ENCODE results near the gene ZC3H4.

Gene ZC3H4

DNA sequence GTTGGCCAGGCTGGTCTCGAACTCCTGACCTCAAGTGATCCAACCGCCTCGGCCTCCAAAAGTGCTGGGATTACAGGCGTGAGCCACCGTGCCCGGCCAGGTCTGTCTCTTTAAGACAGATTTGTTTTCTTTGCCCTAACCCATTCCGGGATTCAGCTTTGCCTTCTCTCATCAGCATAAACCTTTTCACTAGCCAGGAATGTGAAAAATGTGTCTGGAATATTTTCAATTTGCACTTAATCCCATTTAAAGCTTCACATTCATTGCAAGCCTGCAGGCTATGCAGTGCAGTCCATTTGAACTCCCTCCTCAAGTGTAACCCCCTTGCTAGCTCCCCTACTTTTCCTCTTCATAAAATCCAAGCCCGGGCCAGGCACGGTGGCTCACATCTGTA, 64.3 kb downstream of the ZC3H4 start:
- no peak for DNase-seq (ENCODE audit: low read depth, low spot score)

DNA sequence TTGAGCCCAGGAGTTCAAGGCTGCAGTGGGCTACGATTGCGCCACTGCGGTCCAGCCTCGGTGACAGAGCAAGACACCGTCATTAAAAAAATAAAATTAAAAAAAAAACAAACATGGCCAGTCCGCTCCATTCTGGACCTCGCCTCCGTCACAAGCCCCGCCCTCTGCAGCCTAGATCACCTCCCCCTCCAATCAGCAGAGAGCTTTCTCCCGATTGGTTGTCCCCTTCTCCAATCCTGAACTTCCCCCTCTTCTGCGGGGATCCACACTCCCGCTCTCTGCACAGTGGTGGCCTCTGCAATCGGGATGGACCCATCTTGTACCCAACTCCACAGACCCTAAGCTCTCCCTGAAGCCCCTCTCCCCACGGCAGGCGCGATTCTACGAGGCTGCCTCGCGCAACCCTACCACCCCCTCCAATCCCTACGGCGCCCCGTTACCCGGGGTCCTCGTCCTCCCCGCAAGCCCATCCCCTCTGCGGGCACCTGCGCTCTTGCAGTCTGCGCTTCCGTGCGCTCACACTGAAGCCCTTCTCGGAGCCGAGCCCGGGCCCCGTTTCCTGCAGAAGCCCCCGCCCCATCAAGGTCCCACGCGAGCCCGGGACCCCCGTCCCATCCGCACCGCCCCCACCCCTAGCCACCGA, 65.7 kb downstream of the ZC3H4 start:
- DNase-seq (ENCODE audit: low read depth, low spot score), result peak; percentile 67

DNA sequence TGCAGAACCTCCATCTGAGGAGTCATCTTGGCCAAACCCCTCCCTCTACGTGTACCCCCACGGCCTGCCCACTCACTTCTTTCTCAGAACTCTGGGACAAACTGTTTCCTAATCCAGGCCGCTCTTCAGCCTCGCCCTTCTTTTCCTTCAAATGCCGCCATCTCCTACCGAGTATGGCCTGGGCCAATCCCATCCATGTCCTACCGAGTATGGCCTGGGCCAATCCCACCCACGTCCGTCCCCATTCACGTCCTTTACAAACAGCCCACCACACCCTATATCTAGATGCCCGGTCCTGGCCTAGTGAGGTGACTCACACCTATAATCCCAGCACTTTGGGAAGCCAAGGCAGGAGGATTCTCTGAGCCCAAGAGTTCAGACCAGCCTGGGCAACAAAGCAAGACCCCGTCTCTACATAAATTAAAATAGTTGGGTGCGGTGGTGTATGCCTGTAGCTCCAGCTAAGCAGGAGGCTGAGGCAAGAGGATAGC, 66.3 kb downstream of the ZC3H4 start:
- no peak for DNase-seq (ENCODE audit: low read depth, low spot score)

GRCh38 chr19:47045867-47046470, 67.6 kb downstream of the ZC3H4 start:
- no peak for DNase-seq (ENCODE audit: low read depth, low spot score)

DNA sequence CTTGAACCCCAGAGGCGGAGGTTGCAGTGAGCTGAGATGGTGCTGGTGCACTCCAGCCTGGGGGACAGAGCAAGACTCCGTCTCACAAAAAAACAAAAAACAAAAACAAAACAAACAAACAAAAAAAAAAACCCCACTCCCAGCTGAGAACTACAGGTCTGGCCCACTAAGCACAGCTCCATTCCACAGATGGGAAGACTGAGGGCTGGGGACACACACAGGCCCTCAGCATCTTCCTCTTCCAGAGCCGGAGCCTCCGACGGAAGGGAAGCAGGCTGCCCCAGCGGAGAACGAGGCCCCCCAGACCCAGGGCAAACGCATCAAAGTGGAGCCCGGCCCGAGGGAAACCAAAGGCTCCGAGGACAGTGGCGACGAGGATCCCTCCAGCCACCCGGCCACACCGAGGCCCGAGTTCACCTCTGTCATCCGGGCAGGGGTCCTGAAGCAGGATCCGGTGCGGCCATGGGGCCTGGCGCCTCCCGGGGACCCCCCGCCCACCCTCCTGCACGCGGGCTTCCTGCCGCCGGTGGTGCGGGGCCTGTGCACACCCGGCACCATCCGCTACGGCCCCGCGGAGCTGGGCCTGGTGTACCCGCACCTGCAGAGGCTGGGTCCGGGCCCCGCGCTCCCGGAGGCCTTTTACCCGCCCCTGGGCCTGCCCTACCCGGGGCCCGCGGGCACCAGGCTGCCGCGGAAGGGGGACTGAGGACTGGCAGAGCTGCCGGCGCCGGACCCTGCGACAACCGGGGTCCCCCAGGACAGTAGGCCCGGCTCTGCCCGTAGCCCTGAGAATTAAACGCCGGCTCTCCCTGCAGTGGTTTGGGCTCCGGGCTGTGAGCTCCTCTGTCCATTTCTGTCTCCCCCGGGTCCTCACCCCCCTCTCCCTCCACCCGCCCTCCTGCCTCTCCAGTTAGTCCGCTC, 68.4 kb downstream of the ZC3H4 start:
- DNase-seq (ENCODE audit: low read depth, low spot score), result no peak

GRCh38 chr19:47040869-47041268, 72.7 kb downstream of the ZC3H4 start:
- DNase-seq (ENCODE audit: low read depth, low spot score), result no peak

DNA sequence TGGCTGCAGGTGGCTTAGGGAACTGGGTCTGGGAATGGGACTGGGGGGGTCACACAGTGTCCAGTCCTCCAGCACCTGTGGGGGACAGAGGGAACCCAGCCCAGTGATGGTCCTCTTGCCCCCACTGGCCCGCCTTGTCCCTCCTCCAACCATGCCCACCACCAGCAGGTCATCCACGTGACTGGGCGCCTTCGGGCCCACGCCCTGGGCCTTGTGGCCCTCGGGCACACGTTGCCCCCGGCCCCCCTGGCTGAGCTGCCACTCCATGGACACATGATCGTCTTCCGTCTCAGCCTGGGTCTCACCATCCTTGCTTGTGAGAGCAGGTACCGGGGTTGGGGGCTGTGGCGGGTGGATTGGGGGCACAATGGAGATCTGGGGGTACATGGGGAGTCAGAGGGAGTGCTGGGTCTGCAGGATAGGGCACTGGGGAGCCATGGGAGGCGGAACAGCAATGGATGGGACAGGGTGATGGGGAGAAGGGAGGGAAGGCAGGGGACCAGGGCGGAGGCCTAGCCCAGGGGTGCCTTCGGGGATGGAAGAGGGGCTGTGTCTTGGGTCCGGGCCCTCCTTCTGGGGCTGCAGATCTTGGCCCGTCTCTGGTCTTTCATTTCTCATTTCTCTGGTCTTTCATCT, 74.2 kb downstream of the ZC3H4 start:
- no peak for DNase-seq (ENCODE audit: low read depth, low spot score)

DNA sequence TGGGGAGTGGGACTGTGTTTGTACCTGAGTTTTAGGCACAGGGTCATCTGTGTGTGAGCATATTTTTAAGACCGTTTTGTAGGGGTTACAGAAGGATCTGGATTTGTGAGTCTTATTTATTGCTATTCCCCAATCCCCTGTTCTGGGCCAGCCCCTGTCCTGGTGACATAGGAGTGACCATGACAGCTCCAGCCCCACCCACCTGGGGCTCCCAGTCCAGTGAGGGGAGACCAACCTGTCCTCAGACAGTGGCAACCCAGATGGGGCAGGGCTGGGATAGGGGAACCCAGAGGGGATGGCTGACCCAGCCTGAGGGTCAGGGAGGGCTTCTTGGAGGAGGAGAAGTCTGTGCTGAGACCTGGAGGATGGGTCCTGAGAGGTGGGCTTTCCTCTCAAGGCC, 75.8 kb downstream of the ZC3H4 start:
- DNase-seq (ENCODE audit: low read depth, low spot score), result no peak

DNA sequence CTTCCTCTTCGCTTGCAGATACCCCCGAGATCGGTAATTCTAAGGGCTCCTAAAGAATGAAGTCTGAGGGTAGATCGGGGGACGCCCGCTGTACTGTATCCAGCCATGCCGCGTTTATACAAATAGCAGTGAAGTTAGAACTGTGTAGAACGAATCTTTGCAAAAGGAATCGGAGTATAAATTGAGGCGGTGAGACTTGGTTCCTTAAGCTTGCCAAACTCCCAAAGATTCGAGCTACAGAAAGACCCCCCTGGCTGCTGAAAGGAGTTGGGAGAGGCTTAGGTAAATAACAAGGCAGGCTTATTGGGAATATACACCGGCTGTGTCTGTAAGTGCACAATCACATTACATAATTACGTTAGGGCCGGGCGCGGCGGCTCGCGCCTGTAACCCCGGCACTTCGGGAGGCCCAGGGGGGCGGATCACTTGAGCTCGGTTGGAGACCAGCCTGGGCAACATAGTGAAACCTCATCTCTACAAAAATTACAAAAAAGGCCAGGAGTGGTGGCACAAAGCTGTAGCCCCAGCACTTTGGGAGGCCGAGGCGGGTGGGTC, 77.4 kb downstream of the ZC3H4 start:
- no peak for DNase-seq (ENCODE audit: low read depth, low spot score)

DNA sequence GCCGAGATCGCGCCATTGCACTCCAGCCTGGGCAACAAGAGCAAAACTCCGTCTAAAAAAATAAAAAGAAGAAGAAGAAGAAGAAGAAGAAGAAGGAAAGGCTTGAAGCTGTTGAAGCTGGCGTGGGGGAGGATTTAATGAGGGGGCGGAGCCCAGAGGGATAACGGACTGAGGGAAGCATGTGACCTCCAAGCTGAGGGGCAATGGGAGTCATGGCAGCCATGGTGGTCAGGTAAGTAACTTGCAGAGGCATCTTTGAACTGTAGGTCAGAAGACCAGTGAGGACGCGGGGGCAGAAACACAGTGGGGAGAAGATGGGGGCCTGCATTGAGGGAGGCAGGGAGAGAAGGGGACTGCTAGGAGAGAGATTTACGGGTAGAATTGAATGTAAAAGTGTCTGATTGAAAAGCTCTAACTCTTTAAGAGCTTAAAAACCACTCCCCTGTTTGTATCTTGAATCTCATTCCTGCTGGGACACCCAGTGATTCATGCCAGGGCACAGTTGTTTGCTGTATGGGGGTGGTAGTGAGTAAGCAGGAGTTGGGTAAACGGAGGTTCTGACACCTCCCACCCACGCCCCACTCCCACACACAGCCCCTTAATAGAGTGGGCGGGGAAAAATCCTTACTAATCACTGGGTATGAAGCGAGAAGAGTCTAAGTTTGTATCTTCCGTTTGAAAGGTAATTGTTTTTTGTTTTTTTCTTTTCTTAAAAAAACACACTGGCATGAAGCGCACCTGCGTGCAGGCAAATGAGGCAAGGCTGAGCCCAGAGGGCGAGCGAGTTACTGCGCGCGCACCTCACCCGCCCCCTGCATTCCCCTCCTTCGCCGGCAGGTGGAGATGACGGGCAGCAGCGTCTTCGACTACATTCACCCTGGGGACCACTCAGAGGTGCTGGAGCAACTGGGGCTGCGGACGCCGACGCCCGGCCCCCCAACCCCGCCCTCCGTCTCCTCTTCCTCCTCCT, 78.2 kb downstream of the ZC3H4 start:
- no peak for DNase-seq (ENCODE audit: low read depth, low spot score)

- no peak for DNase-seq (ENCODE audit: low read depth, low spot score)
These were observed 81.3 kb downstream of the ZC3H4 start for GRCh38 chr19:47032171-47032811.

DNA sequence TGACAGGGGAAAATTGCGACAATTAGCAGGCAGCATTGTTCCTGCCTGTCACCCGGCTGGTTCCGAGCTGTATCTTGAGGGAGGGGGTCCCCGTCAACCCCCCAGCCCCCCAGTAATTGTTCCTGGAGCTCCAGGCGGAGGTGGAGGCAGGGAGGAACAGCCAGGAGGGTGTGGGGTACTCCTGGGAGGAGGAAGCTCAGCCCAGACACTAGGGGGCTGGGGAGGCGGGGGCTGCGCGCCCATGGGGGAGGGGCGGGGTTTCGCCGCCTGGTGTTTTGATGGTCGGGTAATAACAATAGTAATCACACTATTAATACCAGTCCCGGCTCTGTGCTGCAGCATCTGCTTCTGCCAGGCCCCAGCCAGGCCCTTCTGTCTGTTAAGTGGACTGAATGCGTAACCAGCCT, 85.4 kb downstream of the ZC3H4 start:
- DNase-seq (ENCODE audit: low read depth, low spot score), result no peak

- no peak for DNase-seq (ENCODE audit: low read depth, low spot score)
These were observed 85.9 kb downstream of the ZC3H4 start for GRCh38 chr19:47027586-47028088.

- no peak for DNase-seq (ENCODE audit: low read depth, low spot score)
These were observed 86.7 kb downstream of the ZC3H4 start for GRCh38 chr19:47026889-47027288.

GRCh38 chr19:47026156-47026555, 87.4 kb downstream of the ZC3H4 start:
- no peak for DNase-seq (ENCODE audit: low read depth, low spot score)

- DNase-seq (ENCODE audit: low read depth, low spot score), result no peak
These were observed 89.1 kb downstream of the ZC3H4 start for GRCh38 chr19:47024502-47024901.

GRCh38 chr19:47023448-47023794, 90.2 kb downstream of the ZC3H4 start:
- DNase-seq (ENCODE audit: low read depth, low spot score), result no peak

DNA sequence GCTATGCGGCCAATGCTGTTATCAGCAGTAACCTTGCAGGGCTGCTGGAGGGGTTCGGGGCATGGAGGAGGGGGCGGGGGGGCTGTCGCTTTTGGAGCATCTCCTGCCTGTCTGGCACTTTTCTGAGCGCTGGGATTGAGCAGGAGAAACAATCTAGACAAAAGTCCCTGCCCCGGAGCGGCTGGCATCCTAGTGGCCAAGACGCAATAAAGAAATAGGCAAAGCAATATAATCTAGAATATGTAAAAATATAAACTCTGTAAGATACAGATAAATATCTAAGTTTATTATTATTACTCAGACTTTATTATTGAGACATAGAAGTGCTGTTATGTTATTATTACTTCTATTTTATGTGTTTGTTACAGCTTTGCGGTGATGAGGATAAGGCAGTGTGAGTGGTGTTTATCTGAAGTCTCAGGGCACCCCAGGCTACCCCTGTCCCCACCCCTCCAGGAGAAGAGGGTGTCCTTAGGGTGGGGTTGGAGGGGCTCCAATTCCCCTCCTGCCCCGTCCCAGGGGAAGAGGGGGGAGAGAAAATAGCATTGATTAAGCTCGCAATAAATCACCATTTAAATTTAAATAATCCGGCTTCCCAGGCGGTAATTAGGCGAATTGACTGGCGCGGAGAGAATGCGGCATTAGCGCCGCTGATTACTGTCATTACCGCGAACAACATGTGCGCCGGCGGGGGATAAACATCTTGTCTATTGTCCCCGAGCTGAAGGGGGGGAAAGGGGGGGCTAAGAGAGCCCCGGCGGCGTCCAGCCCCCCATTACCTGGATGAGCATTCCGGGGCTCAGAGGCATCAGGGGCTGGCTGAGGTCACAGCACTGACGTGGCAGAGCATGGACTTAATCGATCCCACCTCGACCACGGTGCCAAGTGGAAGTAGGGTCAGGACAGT, 90.8 kb downstream of the ZC3H4 start:
- no peak for DNase-seq (ENCODE audit: low read depth, low spot score)

GRCh38 chr19:47022140-47022536, 91.4 kb downstream of the ZC3H4 start:
- DNase-seq (ENCODE audit: low read depth, low spot score), result no peak
